Activated CD4-positive, alpha-beta T cell treated with anti-CD3 and anti-CD28 coated beads for 36 hours (primary cell): ENCODE data around the gene VPS13D. TPM values are rescaled to one million over a fixed set of nuclear protein-coding genes. Genes with fewer than 3 reads are reported as not detected.

Source experiments
- ATAC-seq: fragments of 200-7000 bp; cut with Tn5 transposase; one replicate; pipeline ENCODE4 v1.10.0; 2021; ENCODE audit warnings: mild to moderate bottlenecking, moderate library complexity
- CTCF ChIA-PET: fragments of 350-600 bp; sonication (Branson Sonifier 250); formaldehyde crosslinking; loops from one replicate; lab custom pipeline; 2021; ENCODE audit warnings: antibody characterized with exemption; lab: Charles Lee
- POLR2A ChIA-PET: fragments of 350-600 bp; sonication (Branson Sonifier 250); formaldehyde crosslinking; loops from one replicate; lab custom pipeline; 2021; ENCODE audit warnings: antibody characterized with exemption, inconsistent platforms; lab: Charles Lee
- DNase-seq: peaks from one replicate; pipeline ENCODE4 v3.0.0-alpha.2; 2020
- H3K27ac Mint-ChIP-seq: one replicate; pipeline ENCODE4 v1.8.0; 2021; ENCODE audit warnings: mixed read lengths
- H3K27me3 Mint-ChIP-seq: one replicate; pipeline ENCODE4 v1.8.0; 2021; ENCODE audit warnings: mixed read lengths
- H3K36me3 Mint-ChIP-seq: one replicate; pipeline ENCODE4 v1.8.0; 2021; ENCODE audit warnings: low read depth, mixed read lengths
- H3K4me1 Mint-ChIP-seq: one replicate; pipeline ENCODE4 v1.8.0; 2021; ENCODE audit warnings: mixed read lengths
- H3K4me3 Mint-ChIP-seq: one replicate; pipeline ENCODE4 v1.8.0; 2021; ENCODE audit warnings: mild to moderate bottlenecking, moderate library complexity, mixed read lengths
- H3K9me3 Mint-ChIP-seq: one replicate; pipeline ENCODE4 v1.8.0; 2021; ENCODE audit warnings: low read depth, mixed read lengths
- intact Hi-C, 2 experiments: fragments of 100-400 bp; cut with DNase I in 1 of 2; cut with micrococcal nuclease in 1 of 2; formaldehyde crosslinking; loops; one replicate each; pipeline versions ENCODE4 v1.14.2 to v1.15.1; 2022 to 2024; cut with DNase I, micrococcal nuclease
- total RNA-seq, 2 experiments: library from RNA; stranded (reverse); gene quantifications; one replicate each; pipeline ENCODE4 v1.2.3, GENCODE V29; 2021

VPS13D gene
- total RNA-seq, 2 experiments from 2014 or later: 20.6 to 22.9 TPM

GRCh38 chr1:12460121-12460520, 230.3 kb downstream of the VPS13D start:
- no peaks in the 10 kb centered on the region for H3K9me3 Mint-ChIP-seq
- DNase-seq (no peak), ATAC-seq (no peak)
- POLR2A ChIA-PET: no interaction called here
- no peak overlapping the region for H3K4me3 Mint-ChIP-seq
- CTCF ChIA-PET: no interaction called here
- intact Hi-C loops: no loop called here
- peaks cover 33% of the 10 kb centered on the region for H3K36me3 Mint-ChIP-seq
- H3K4me1 Mint-ChIP-seq: peaks cover 20% of the 10 kb centered on the region
- H3K27me3 Mint-ChIP-seq: no peaks in the 10 kb centered on the region
- no peak overlapping the region for H3K27ac Mint-ChIP-seq

DNA sequence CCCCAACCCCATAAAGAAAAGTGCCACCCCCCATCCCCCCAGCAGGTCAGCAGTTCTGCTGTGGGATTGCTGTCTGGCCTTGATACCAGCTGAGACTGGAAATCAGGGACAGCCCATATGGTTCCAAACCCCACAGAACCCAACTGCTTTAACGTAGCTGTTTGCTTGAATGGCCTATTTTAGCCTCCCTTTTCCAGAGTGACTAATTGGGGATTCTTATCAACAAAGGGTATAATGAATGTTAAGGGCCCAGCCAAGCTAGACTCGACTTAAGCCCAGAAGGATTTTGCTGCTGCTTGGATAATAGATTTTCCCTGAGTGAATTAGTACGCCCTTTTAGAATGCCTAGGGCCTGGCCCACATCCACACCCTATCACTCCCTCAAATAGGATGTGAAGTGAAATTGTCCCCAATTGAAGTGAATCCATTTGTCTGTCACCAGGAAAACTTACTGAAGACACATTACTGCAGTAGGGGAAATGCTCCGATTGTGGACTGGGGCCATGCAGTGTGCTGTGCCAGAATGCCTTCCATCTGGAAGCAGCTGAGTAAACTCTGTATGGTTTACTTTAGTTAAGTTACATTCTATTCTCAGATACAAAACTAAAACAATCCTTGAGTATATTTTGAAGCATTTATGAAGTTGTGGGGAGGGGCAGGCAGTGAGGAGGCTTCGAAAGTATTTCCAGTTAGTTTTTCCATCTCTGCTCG, 231.2 kb downstream of the VPS13D start:
- no peak overlapping the region for H3K27ac Mint-ChIP-seq
- intact Hi-C loops: no loop called here
- no peak overlapping the region for H3K4me3 Mint-ChIP-seq
- H3K36me3 Mint-ChIP-seq: peaks cover 37% of the 10 kb centered on the region
- POLR2A ChIA-PET: no interaction called here
- DNase-seq (no peak), ATAC-seq (no peak)
- peaks cover 14% of the 10 kb centered on the region for H3K4me1 Mint-ChIP-seq
- no peaks in the 10 kb centered on the region for H3K9me3 Mint-ChIP-seq
- H3K27me3 Mint-ChIP-seq: no peaks in the 10 kb centered on the region
- CTCF ChIA-PET: interaction anchor here (0.6 to 0.9 kb wide), 2 partner anchors 45 to 155 kb away, joined by 3 to 4 read pairs; no protein-coding TSS in a partner anchor

GRCh38 chr1:12461754-12462153, 231.9 kb downstream of the VPS13D start:
- POLR2A ChIA-PET: no interaction called here

DNA sequence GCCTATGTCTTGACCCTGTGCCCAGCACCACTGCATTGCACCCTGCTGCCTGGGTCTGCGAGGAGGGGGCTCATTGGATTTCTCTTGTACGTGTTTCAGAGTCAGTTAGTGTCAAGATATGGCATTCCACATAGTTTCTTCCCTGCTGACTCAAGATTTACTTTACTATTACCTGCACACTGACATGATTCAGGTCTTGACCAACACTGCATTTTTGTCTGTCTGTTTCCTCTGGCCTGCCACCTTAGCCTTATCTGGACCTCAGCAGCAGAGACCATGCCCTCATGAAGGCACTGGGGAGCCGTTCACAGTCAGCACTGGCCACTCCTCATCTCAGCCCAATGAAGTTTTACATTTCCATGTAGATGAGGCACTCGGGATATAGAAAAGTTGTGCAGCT, 232.8 kb downstream of the VPS13D start:
- ChIA-PET POLR2A (no interaction called here), CTCF (interaction anchor here (0.5 to 1.5 kb wide), 5 partner anchors 8 to 242 kb away, joined by 3 to 5 read pairs (median 4); no protein-coding TSS in a partner anchor)
- Mint-ChIP-seq H3K36me3 (peaks cover 36% of the 10 kb centered on the region), H3K4me1 (peaks cover 19% of the 10 kb centered on the region), H3K4me3 (no peak overlapping the region), H3K27me3 (no peaks in the 10 kb centered on the region), H3K27ac (no peak overlapping the region), H3K9me3 (no peaks in the 10 kb centered on the region)
- DNase-seq (no peak), ATAC-seq (no peak)
- intact Hi-C loops: no loop called here

More at GRCh38 chr1:12461754-12462153, 231.9 kb downstream of the VPS13D start:
- Mint-ChIP-seq H3K27me3 (no peaks in the 10 kb centered on the region), H3K27ac (no peak overlapping the region), H3K9me3 (no peaks in the 10 kb centered on the region), H3K36me3 (peaks cover 36% of the 10 kb centered on the region), H3K4me1 (peaks cover 11% of the 10 kb centered on the region), H3K4me3 (no peak overlapping the region)
- no peak for DNase-seq
- CTCF ChIA-PET: interaction anchor here (0.9 kb wide), 2 partner anchors 32 to 155 kb away, joined by 4 read pairs; no protein-coding TSS in a partner anchor
- ATAC-seq: no peak
- intact Hi-C loops: no loop called here

DNA sequence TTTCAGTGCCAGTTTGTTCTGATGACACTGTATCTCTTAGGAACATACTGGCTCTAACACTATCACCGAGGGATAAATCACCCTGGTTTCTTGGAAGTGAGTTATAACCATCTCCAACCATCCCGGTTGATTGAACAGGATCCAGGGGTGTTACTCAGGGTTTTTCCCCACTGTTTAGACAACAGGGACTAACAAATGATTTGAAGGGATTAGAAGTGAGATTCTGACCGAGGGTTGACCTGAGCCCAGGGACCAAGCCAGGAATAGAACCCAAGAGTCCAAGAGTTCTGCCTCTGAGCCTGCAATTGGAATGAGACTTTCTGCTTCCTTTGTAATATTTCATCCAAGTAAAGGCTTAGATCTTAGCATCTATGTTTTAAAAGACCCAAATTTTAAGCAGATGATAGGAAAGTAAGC, 234.2 kb downstream of the VPS13D start:
- DNase-seq (no peak), ATAC-seq (no peak)
- Mint-ChIP-seq H3K27ac (no peak overlapping the region), H3K9me3 (no peaks in the 10 kb centered on the region), H3K4me3 (no peak overlapping the region), H3K4me1 (peaks cover 22% of the 10 kb centered on the region), H3K36me3 (peaks cover 28% of the 10 kb centered on the region), H3K27me3 (no peaks in the 10 kb centered on the region)
- intact Hi-C loops: no loop called here
- ChIA-PET POLR2A (interaction anchor here (0.6 kb wide), 1 partner anchor 251 kb away, joined by 3 read pairs; no protein-coding TSS in a partner anchor), CTCF (interaction anchor here (1.1 to 1.5 kb wide), 2 partner anchors 10 to 13 kb away, joined by 3 to 5 read pairs; no protein-coding TSS in a partner anchor)

GRCh38 chr1:12464598-12465056, 234.8 kb downstream of the VPS13D start:
- Mint-ChIP-seq H3K4me3 (no peak overlapping the region), H3K4me1 (peaks cover 26% of the 10 kb centered on the region), H3K36me3 (peaks cover 28% of the 10 kb centered on the region), H3K27me3 (no peaks in the 10 kb centered on the region), H3K27ac (no peak overlapping the region), H3K9me3 (no peaks in the 10 kb centered on the region)
- POLR2A ChIA-PET: no interaction called here
- CTCF ChIA-PET: no interaction called here
- intact Hi-C loops: no loop called here
- DNase-seq: no peak
- no peak for ATAC-seq

DNA sequence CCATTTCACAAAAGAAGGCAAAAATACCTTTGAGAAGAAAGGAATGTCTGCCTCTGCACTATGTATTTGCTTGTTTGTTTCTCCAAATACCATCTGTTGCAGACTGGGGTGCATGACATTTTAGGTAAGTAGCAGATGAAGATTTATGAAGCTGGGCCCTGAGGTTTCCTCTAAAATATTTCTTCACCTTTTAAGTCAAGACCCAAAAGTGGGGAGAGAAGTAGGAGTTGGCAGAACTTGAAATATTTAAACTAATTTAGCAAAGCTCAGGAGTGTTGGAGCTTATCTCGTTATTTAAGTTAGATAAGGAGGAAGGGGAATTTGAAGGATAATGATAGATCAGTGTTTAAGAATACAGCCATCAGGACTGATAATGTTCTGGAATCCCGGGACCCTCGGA, 235.3 kb downstream of the VPS13D start:
- Mint-ChIP-seq H3K27ac (no peak overlapping the region), H3K4me1 (peaks cover 30% of the 10 kb centered on the region), H3K9me3 (no peaks in the 10 kb centered on the region), H3K27me3 (no peaks in the 10 kb centered on the region), H3K4me3 (no peak overlapping the region), H3K36me3 (peaks cover 28% of the 10 kb centered on the region)
- POLR2A ChIA-PET: no interaction called here
- DNase-seq: no peak
- intact Hi-C loops: no loop called here
- ATAC-seq: no peak
- CTCF ChIA-PET: no interaction called here

GRCh38 chr1:12466816-12467215, 237.0 kb downstream of the VPS13D start:
- no peaks in the 10 kb centered on the region for H3K9me3 Mint-ChIP-seq
- ChIA-PET POLR2A (no interaction called here), CTCF (no interaction called here)
- H3K27ac Mint-ChIP-seq: peak overlapping the region; percentile 89
- peaks cover 22% of the 10 kb centered on the region for H3K36me3 Mint-ChIP-seq
- peaks cover 42% of the 10 kb centered on the region for H3K4me1 Mint-ChIP-seq
- intact Hi-C loops: loop anchor here (1.0 kb wide), 2 partner anchors 18 to 33 kb away; no protein-coding TSS in a partner anchor
- no peak overlapping the region for H3K4me3 Mint-ChIP-seq
- DNase-seq (no peak), ATAC-seq (no peak)
- no peaks in the 10 kb centered on the region for H3K27me3 Mint-ChIP-seq

- DNase-seq (no peak), ATAC-seq (peak; percentile 73)
- intact Hi-C loops: loop anchor here (1.0 kb wide), 2 partner anchors 18 to 33 kb away; no protein-coding TSS in a partner anchor
- ChIA-PET POLR2A (interaction anchor here (0.5 to 0.6 kb wide), 2 partner anchors 33 to 35 kb away, joined by 3 to 10 read pairs; no protein-coding TSS in a partner anchor), CTCF (interaction anchor here (0.5 kb wide), 1 partner anchor 10 kb away, joined by 3 read pairs; no protein-coding TSS in a partner anchor)
- Mint-ChIP-seq H3K27me3 (no peaks in the 10 kb centered on the region), H3K4me1 (peaks cover 51% of the 10 kb centered on the region), H3K36me3 (peaks cover 23% of the 10 kb centered on the region), H3K4me3 (no peak overlapping the region), H3K27ac (peak overlapping the region; percentile 89), H3K9me3 (no peaks in the 10 kb centered on the region)
These were observed 237.9 kb downstream of the VPS13D start for GRCh38 chr1:12467570-12468286.

DNA sequence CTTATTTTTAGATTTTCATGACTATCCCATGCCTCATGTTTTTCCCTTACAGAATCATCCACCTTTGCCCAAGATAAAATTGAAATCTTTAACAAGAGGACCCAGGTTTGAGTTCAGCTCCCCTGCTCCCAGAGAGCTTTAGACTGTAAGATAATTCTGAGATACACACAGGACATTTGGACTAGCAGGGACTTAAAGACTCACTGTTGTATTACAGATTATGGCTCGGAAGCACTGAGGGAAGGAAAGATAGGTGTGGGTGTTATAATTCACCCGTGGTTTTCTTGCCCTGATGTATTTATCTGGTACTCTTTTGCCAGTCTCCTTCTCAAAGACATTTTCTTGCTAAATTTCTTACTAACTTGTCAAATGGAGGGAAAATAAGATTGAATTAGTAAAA, 238.5 kb downstream of the VPS13D start:
- Mint-ChIP-seq H3K9me3 (no peaks in the 10 kb centered on the region), H3K27ac (peak overlapping the region; percentile 59), H3K36me3 (peaks cover 23% of the 10 kb centered on the region), H3K4me1 (peaks cover 57% of the 10 kb centered on the region), H3K4me3 (no peak overlapping the region), H3K27me3 (no peaks in the 10 kb centered on the region)
- DNase-seq: no peak
- intact Hi-C loops: no loop called here
- CTCF ChIA-PET: interaction anchor here (0.7 kb wide), 1 partner anchor 305 kb away, joined by 3 read pairs; the partner anchor contains the start of gene PRAMEF12
- ATAC-seq: no peak
- POLR2A ChIA-PET: interaction anchor here (0.6 kb wide), 1 partner anchor 34 kb away, joined by 10 read pairs; no protein-coding TSS in a partner anchor

DNA sequence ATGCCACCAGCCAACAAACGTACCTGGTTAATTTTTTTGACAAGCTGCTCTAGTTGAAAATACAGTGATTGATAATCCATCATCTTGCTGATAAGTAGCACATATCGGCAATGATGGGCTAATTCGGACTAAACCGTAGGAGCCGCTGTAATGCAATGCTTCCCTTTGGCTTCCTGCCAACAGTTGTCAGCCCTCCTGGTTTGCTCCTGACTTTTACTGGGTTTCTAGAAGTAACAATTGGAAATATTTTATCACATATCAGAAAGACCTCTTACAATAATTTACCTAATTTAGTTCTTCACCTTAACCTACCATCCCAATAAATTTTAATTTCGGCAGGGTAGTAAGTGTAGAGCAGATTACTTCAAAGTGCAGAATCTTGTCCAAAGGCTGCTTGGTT, 239.7 kb downstream of the VPS13D start:
- intact Hi-C loops: no loop called here
- ChIA-PET CTCF (interaction anchor here (0.5 kb wide), 1 partner anchor 11 kb away, joined by 4 read pairs; no protein-coding TSS in a partner anchor), POLR2A (no interaction called here)
- Mint-ChIP-seq H3K27ac (peak overlapping the region; percentile 21), H3K27me3 (no peaks in the 10 kb centered on the region), H3K9me3 (no peaks in the 10 kb centered on the region), H3K4me3 (no peak overlapping the region), H3K4me1 (peaks cover 69% of the 10 kb centered on the region), H3K36me3 (peaks cover 25% of the 10 kb centered on the region)
- ATAC-seq (no peak), DNase-seq (no peak)
